HG03378 (cell line): ENCODE data around the gene FAM161B.
"Not testable (repeated sequence)": the region's sequence is repeated elsewhere in the genome, so short reads cannot be mapped to it uniquely, and the experiment has no call there.

Experiments
- ATAC-seq: cut with Tn5 transposase; IDR thresholded peaks from one replicate; pipeline ENCODE4 v1.9.1; 2021; ENCODE audit warnings: mild to moderate bottlenecking, moderate library complexity; ENCODE audit not compliant: unreplicated experiment

Gene FAM161B, protein sequence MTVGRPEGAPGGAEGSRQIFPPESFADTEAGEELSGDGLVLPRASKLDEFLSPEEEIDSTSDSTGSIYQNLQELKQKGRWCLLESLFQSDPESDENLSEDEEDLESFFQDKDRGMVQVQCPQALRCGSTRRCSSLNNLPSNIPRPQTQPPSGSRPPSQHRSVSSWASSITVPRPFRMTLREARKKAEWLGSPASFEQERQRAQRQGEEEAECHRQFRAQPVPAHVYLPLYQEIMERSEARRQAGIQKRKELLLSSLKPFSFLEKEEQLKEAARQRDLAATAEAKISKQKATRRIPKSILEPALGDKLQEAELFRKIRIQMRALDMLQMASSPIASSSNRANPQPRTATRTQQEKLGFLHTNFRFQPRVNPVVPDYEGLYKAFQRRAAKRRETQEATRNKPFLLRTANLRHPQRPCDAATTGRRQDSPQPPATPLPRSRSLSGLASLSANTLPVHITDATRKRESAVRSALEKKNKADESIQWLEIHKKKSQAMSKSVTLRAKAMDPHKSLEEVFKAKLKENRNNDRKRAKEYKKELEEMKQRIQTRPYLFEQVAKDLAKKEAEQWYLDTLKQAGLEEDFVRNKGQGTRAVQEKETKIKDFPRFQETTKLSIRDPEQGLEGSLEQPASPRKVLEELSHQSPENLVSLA

DNA sequence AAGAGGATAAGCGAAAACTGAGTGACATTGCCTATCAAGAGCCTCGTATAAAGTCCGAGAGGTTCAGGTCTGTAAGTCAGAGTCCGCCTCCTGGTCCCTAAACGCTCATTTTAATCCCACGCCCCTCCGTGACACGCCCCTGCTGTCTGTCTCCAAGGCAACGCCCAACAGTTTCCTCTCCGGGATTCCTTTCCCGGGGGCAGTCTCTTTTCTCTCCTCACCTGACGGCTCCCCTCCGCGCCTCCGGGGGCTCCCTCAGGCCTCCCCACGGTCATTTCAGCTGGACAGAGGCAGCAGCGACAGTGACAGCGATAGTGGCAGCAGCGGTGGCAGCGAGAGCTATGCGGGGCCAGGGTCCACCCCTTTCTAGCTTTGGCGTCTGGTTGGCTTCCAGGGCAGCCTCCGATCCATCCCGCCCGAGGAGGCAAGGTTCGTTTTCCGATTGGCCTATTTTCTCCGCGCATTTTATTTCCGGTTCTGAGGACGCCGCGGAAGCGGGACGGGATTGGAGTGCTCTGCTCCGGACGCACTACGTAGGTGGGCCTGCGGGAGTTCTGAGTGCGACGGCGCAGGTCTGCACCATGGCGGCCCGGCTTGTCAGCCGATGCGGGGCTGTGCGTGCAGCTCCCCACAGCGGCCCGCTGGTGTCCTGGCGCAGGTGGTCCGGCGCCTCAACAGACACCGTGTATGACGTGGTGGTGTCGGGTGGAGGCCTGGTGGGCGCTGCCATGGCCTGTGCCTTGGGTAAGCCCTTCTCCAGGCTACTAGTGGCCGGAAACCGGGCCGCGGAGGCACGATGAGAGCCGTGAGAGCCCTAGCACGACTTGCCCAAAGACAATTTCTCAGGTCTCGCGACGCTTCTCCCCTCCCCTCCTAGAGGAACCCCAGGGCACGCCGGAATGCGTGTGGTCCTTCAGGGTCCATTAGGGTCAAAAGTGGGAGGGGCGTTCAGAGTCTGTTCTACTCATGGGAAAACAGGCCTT is at the start of gene FAM161B, which contains the start of gene COQ6:
Gene FAM161B (minus strand): TSS at position 343 of the 983 bp plus-strand sequence. CDS start 68 bp downstream, at position 275.
Gene COQ6 (plus strand): TSS at position 551 of the 983 bp plus-strand sequence. CDS start 31 bp downstream, at position 582.
- ATAC-seq, result peak; percentile 88

DNA sequence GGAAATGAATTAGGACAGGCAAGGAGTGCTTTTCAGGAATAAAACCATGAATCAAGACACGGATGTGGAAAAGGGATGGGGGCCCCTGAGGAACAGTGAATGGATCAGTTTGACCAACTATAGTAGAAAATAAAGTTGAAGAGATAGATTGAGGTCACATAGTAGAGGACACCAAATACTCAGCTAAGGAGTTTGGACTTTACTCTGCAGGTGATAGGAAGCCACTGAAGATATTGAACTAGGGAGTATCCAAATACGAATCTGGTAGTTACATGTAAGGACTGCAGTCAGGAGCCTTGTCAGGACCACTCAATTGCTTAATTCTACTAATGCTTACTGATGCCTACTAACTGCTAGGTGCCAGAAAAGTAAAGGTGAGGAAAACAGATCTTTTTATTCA is 48.8 kb upstream of the FAM161B start:
- no peak for ATAC-seq

DNA sequence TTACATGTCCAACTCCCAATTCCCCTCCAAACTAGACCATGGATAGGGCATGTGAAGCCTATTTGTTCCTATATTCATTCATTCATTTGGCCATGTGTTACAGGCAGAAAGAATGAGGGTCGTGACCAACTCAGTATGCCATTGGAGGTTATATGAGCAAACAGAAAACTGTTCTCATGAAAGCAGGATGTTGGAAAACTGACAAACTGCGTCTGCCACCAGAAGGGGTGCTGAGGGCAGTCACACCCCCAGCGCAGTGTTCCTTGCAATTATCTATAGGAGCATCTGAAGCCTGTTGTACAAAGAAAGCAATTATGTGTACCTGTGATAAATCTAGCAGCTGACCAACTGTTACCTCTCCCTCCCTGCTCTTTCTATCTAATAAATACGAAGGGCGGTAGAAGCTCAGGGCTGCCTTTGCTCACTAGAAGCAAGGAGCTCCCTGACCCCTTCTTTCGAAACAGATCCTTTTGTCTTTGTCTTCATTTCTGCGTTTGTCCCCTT is 48.1 kb upstream of the FAM161B start:
- ATAC-seq, result no peak

DNA sequence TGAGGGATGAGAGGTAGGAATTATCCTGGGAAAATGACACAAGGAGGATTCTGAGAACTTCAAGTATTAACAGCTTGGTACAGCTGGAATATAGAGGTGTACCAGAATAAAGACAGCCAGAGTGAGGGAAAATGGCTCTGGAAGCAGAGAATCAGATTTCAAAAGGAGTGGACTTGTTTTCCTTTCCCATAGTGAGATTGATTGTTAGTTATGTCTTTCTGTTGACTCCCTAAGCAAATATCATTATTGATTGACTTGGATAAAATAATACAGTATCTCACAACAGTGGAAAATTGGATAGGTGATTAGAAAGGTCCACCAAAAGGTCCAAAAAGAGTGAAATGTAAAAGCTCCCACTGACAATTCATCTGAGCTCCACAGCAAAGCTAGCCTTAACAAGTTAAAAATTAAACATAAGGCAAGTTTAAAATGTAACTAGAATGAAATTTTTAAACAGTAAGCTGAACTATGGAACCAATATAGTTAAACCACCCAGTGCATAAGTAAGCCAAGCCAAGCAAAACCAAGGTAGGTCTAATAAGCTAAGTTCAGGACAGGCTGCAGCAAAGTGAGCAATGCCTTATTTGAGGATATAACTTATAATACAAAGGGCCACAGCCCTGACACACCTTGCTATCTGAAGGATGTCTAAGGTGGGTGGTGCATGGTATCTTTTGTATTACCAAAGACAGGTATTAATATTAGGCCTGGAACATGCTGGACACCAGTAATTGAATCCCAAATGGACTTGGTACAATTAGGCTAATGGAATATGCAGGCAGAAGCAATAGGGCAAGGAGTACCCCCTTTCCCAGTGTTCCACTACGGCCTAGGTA is 47.4 kb upstream of the FAM161B start:
- ATAC-seq, result no peak

DNA sequence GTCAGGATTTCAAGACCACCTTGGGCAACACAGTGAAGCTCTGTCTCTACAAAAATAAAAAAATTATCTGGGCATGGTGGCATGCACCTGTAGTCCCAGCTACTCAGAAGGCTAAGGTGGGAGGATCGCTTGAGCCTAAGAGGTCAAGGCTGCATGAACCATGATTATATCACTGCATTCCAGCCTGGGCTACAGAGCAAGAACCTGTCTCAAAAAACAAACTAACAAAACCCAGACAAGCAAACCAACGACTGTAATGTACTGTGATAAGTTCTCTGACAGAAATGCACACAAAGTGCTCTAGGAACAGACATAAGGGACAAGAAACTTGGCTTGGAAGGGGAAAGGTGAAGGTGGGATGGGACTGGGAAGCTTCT is 46.8 kb upstream of the FAM161B start:
- no peak for ATAC-seq

DNA sequence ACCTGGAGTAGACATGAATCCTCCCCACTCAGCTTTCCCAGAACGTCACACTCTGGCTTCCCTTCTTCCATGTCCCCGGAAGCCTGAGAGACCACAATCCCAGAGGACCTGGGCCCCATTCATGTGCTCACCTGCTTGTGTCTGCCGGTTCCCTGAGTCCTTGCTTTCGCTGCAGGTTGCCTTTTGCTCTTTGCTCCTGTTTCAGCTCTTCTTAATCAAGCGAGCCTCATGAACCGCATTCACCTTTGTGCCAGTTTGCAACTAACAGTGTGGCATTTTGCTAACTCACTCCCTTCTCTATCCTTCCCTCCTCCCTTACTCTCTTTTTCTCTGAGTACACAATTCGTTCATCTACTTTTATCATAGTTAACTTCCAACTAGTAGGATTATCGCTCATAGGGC is 46.1 kb upstream of the FAM161B start:
- no peak for ATAC-seq

DNA sequence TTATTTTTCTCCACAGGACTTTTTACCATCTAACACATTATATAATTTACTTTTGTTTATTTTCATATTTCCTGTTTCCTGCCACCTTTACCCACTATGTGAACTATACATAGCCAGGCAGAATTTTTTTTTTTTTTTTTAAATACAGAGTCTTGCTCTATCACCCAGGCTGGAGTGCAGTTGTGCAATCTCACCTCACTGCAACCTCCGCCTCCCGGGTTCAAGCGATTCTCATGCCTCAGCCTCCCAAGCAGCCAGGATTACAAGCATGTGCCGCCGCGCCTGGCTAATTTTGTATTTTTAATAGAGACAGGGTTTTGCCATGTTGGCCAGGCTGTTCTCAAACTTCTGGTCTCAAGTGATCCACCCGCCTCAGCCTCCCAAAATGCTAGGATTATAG is 45.0 kb upstream of the FAM161B start:
- not testable (repeated sequence) for ATAC-seq

DNA sequence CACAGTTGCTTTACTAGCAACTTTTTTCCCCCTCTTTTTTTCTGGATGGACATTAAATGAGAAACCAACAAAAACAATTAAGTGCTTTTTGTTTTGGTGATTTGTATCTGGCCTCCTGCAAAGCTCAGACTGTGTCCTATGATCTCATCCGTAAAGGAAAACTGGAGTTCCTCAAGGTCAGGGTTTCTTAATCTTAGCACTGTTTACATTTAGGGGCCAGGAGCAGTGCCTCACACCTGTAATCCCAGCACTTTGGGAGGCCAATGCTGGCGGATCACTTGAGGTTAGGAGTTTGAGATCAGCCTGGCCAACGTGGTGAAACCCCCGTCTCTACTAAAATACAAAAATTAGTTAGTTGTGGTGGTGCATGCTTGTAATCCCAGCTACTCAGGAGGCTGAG is 41.2 kb upstream of the FAM161B start:
- no peak for ATAC-seq

DNA sequence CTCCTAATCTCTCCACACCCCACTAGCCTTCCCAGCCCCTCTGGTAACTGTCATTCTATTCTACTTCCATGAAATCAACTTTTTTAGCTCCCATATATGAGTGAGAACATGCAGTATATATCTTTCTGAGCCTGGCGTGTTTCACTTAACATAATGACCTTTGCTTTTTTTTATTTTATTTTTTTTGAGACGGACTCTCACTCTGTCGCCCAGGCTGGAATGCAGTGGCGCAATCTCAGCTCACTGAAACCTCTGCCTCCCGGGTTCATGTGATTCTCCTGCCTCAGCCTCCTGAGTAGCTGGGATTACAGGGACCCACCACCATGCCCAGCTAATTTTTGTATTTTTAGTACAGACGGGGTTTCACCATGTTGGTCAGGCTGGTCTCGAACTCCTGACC is 38.8 kb upstream of the FAM161B start:
- ATAC-seq, result not testable (repeated sequence)

DNA sequence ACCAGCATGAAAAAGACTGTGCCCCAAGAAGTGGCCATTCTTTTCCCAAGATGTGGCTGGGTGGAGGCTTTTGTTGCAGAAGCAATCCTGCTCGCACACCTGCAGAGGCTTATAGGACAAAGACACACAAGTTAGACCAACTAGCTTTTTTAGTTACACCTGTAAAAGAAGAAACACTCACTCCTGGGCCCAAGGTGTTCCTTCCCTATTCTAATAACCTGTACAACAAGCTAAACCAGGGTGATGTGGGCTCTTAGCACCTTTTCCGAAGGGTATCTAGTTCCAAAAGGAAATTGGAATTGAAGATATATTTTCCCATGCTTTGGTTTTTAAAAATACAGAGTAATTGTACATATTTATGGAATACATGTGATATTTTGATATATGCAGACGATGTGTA is 38.2 kb upstream of the FAM161B start:
- no peak for ATAC-seq

DNA sequence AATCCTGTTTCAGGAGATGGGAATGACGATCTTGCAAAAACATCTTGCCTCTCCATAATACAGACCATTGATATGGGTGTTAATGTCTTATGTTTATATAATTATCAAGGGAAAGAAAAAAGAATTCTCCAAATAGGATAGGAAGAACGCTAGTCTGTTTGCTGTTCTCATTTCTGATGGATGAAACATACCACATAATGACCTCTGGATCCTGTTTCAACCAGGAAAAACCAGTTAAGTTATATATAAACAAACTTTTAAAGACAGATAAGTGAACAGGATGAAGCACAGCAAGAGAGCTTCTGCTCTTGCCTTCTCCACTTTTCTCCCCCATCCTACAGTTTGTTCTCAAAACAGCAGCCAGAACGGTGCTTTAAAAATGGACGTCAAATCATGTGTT is 28.0 kb upstream of the FAM161B start:
- no peak for ATAC-seq

DNA sequence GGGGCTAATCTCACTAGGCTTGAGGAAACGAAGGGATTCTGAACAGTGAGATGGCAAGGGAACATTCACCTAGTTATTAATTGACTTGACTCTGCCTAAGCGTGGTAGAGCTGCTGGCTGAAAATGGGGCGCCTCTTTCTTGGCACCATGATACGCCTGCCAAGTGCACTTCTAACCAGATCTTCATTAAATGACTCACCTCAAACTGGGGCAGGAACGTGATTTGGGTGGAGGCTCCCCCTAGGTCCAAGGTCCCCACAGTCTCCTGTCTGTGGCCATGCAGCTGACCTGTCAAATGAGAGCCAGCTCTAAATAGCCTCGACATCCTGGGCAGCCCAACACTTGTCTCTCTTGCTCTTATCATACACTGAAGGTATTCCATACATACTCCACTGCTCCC is 26.2 kb upstream of the FAM161B start:
- no peak for ATAC-seq

DNA sequence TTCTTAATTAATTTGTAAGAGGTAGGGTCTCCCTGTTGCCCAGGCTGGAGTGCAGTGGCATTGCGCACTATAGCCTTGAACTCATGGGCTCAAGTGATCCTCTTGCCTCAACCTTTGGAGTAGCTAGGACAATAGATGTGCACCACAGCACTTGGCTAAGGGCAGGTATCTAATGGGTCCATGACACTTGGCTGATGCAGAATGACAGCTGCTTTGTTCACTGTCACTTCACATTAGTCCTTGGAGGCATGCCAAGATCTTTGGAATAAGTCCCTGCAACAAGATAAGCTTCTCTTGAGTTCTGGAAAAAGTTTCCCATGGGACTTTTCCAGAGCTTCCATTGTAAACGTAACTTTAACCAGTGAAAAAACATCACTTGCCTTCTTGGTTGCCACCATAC is 23.6 kb upstream of the FAM161B start:
- ATAC-seq, result no peak

DNA sequence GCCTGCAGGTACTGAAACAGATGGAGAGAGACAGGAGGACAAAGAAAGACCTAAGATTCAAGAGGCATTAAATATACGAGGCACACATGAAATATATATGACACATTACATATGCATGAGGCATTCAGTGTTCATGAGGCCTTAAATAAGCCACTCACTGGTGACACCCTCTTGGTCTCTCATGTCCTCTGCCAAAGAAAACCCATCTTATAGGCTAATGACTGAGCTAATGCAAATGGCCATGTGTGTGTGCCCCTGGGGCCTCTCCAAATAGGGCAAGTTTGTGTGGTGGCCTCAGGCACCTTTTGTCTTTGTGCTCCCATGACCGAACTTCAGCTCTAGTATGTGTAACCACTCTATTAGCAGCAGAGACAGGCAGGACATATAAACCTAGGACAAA is 19.0 kb upstream of the FAM161B start:
- ATAC-seq, result no peak

DNA sequence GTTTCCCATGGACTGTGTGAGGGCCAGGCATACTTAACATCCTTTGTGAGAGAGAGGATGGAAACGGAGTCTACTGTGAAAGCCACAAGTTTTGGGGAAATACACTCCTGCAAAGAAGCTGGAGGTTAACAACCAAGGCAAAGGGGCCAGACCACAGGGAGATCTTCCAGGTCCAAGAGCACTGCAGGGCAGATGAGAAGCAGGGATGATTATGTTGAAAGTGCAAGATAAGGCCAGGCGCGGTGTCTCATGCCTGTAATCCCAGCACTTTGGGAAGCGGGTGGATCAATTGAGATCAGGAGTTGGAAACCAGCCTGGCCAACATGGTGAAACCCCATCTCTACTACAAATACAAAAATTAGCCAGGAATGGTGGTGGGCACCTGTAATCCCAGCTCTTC is 15.3 kb upstream of the FAM161B start:
- no peak for ATAC-seq

DNA sequence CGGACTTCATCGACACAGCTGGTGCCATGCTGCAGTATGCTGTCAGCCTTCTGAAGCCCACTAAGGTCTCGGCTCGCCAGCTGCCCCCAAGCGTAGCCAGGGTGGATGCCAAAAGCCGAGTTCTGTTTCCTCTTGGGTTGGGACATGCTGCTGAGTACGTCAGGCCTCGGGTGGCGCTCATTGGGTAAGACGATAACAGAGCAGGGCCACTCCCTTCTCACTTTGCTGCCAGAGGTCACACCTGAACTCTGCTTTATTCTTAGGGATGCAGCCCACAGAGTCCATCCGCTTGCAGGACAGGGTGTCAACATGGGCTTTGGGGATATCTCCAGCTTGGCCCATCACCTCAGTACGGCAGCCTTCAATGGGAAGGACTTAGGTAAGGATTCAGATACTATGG is 11.3 kb upstream of the FAM161B start:
- ATAC-seq, result no peak

DNA sequence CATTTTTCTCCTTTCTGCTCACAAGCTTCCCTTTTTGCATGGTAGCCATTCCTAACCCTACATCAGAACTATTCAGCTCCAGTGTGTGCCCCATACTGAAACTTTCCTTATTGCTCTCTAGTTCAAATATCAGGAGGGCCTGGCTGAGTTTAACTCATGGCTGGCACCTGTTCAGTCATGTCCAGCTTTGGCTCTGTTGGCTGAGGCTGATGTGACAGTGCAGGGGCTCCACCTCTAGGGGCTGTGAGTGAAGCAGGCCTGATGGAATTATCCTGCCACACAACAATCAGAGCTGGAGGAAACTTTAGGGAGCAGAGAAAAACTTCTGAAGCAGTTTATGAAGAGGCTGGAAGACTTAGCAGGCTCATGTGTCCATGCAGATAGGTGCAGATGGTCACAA is 8.7 kb upstream of the FAM161B start:
- no peak for ATAC-seq

DNA sequence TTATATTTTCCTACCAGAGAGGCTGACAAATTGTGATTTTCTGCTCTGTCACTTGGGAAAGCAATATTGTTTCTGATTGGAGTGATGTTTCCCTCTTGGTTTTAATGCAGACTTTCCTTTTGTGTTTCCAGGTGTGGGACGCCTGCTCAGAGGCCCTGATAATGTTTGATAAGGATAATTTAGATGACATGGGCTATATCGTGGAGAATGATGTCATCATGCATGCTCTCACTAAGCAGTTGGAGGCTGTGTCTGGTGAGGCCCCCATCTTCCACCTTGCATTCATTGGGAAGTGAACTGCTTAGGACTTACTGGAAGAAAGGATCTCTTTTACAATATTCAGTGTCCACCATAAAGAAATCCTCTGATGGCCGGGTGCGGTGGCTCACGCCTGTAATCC is 5.8 kb upstream of the FAM161B start:
- ATAC-seq, result no peak

DNA sequence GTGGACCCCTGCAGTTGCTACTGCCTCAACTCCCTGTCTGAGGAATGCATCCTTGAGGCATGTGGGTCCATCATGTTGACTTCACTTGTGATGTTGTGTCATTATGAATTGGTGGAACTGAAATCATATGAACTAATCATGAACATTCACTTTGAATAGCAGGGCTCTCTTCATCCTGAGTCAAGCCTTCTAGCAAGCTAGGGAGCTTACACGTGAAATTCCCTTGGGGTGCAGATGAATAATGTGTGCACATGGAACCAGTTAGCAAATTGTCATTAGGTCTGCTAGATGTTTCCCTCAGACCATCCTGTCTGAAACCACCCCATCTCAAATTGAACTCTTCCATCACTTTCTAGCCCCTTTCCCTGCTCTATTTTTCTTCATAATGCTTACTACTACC is 3.8 kb upstream of the FAM161B start:
- no peak for ATAC-seq

DNA sequence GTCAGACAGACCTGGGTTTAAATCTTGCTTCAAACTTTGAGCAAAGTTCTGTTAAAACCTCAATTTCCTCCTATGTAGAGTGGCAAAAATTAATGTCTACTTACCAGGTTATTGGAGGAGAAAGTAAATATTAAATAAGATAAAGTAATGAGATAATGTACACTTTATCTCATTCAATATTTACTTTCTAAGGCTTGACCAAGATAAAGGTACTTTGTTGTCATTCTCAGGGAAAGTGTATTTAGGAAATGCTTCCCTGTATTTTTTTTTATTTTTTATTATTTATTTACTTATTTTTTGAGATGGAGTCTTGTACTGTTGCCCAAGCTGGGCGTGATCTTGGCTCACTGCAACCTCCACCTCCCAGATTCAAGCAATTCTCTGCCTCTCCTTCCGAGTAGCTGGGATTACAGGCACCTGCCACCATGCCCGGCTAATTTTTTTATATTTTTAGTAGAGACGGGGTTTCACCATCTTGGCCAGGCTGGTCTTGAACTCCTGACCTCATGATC is 4.7 kb downstream of the FAM161B start:
- ATAC-seq, result no peak
